ENCODE data around the gene OR8I2.
"Not testable (repeated sequence)": the region's sequence is repeated elsewhere in the genome, so short reads cannot be mapped to it uniquely, and the experiment has no call there.

Gene OR8I2

DNA sequence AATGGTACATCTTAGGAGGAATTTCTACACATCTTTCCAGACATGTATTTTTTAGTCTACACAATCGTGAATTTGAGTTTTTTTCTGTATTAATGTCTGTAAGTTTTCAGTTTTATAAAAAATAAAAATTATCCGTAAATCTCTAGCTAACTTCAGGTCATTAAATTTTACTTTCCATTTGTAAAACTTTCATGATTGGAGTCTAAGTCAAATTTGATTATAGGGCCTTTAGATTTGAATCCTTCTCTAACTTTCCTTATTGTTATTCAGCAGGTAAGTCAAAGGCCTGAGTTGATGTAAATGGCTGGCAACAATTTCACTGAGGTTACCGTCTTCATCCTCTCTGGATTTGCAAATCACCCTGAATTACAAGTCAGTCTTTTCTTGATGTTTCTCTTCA lies at the start of gene OR8I2:
Gene OR8I2, plus strand, starts transcription at position 301 of the 400 bp plus-strand sequence. Its CDS starts 0 bp downstream, at position 301.
- DNase-seq (ENCODE audit: low spot score): no peak

DNA sequence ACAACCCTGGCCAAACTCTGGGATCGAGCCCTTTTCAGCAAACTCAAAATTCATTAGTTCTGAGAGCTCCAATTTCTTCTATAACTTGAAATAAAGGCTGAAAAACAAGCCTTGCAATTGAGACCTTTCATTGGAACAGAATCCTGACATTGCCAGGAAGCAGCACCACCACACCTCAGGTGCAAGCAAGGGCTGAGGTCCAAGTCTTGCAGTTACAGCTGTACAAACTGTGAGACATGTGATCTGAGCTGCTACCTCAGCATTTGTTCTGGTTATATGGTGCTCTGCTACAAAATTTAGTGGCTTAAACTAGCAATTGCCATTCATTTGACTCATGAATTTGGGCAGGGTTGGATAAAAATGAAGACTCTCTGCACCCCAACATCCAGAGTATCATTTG lies 47.6 kb upstream of the OR8I2 start:
- DNase-seq (ENCODE audit: low spot score): no peak

DNA sequence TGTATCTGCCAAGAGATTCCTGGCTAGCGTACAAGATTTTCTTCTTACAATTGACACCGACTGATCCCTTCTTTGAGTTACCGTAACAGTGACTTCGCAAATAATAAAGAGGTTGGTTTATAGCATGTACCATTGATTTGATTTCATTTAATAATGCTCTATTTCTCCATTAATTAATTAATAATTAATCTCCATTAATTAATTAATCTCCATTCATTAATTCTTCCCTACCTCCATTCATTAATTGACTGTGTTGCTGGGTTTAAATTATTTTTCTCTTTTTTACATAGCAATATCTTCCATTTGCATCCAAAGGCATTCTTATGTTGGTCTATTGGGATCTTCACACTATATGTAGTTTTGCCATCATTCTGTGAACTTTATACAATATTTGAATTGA lies 44.6 kb upstream of the OR8I2 start:
- no peak for DNase-seq (ENCODE audit: low spot score)

DNA sequence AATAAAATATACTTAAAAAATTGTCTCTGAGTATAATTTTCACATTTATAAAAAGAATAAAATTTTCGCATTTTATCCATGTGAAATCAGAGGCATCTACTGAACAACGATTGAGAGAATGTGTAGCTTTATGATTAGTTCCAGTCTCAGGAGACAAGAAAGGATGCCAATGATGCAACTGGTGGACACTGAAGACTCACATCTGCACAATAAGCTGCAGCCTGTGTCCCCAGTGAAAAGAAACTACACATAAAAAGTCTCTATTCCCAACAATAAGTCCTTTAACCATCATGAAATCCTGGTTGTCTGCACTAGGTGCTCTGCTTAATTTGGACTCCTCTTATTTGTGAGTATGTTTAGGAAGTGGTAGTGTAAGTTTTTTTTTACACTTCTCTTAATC lies 43.6 kb upstream of the OR8I2 start:
- DNase-seq (ENCODE audit: low spot score): no peak

DNA sequence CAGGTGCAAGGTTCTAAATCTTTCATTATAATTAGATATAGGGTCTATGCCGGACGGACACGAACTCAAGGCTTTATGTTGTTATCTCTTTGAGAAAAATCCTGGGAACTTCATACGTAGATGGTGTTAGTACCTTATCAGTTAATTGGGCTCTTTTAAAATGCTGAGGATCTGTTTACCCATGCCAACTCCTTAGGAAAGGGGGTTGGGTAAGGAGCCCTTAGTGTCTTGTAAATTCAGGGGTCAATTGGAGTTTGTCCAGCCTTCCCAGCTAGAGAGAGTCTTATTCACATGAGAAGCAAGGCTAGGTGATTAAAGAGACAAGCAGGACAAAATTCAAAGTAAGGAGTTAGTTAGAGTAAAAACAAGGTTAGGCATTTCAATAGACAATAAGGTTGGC lies 36.7 kb upstream of the OR8I2 start:
- DNase-seq (ENCODE audit: low spot score): not testable (repeated sequence)

DNA sequence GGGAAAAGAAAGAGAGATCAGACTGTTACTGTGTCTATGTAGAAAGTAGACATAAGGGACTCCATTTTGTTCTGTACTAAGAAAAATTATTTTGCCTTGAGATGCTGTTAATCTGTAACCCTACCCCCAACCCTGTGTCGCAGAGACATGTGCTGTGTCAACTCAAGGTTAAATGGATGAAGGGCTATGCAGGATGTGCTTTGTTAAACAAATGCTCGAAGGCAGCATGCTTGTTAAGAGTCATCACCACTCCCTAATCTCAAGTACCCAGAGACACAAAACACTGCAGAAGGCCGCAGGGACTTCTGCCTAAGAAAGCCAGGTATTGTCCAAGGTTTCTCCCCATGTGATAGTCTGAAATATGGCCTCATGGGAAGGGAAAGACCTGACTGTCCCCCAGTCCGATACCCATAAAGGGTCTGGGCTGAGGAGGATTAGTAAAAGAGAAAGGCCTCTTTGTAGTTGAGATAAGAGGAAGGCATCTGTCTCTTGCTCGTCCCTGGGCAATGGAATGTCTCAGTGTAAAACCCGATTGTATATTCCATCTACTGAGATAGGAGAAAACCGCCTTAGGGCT lies 35.4 kb upstream of the OR8I2 start:
- DNase-seq (ENCODE audit: low spot score): not testable (repeated sequence)

DNA sequence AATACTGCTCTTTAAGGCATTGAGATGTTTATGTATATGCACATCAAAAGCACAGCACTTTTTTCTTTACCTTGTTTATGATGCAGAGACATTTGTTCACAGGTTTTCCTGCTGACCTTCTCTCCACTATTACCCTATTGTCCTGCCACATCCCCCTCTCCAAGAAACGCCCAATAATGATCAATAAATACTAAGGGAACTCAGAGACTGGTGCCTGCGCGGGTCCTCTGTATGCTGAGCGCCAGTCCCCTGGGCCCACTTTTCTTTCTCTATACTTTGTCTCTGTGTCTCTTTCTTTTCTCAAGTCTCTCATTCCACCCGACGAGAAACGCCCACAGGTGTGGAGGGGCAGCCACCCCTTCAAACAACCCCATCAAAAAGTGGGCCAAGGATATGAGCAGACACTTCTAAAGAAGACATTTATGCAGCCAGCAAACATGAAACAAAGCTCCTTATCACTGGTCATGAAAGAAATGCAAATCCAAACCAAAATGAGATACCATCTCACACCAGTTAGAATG lies 34.8 kb upstream of the OR8I2 start:
- DNase-seq (ENCODE audit: low spot score): not testable (repeated sequence)

DNA sequence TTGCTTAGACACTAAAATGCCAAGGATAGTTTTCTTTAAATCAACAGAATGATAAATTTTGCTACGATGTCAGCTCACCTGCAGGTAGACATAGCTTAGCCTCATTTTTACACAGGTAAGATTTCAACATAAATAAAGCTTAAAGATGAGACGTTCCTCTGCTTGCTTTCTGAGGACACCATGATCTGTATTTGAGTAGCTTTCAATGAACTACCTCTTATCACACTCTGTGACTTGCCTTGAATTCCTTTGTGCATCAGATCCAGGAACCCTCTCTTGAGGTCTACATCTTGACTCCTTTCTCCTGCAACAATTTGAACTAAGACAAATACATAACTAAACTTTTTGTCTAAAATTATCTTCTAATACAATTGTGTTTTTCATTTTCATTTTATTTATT lies 26.1 kb upstream of the OR8I2 start:
- DNase-seq (ENCODE audit: low spot score): no peak

DNA sequence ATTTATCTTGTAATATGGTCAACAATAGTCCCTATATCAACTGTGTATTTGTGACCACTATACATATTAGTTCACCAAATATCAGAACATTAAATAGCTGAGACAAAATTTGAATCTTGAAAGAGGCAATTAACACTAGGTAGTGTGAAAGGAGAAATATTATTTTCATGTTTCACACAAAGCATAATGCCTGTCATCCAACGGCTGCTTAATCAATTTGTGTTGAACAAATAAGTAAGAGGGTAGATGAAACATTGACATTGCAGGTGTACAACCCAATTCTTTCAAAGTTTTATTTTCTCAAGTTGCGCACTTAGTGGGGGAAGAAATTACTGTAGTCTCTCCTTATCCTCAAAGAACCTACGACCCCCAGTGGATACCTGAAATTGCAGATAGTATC lies 3.4 kb upstream of the OR8I2 start:
- no peak for DNase-seq (ENCODE audit: low spot score)

DNA sequence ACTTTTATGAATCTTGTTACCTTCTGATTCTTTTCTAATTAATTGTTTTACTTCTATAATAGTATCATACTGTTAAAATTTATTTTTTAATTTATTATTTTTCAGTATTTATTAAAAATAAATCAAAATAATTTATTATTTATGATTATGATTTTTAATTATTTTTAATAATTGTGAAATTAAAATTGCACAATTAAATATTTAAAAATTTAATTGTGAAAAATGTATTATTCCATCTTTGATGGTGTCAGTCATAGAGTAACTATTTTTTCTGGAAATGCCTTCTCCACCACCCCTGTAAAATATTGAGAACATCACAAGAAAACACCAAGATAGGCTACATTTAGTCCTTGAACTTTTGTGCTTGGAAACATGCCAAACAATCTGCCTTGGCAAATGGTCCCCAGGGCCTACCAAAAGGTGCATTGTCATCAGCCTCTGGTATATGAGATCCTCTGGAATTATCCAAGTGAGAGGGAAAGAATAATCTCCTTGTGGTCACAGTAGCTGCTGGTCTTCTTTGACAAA lies 10.2 kb downstream of the OR8I2 start, which contains the start of gene OR8H2:
Gene OR8H2, plus strand, starts transcription at position 478 of the 528 bp plus-strand sequence. CDS start 1,356 bp downstream, outside the sequence.
- no peak for DNase-seq (ENCODE audit: low spot score)

DNA sequence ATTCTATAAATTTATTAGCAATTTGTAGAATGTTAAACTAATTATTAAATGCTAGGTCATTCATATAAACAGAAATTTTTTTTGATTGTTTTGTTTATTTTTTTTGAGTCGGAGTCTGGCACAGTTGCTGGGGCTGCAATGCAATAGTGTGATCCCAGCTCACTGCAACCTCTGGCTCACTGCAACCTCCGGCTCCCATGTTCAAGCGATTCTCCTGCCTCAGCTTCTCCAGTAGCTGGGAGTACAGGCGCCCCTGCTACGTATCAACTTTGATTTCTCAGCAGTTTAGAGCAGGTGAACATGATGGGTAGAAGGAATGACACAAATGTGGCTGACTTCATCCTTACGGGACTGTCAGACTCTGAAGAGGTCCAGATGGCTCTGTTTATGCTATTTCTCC lies 29.0 kb downstream of the OR8I2 start, which contains the start of gene OR8H3:
Gene OR8H3, plus strand, starts transcription at position 301 of the 400 bp plus-strand sequence. Its CDS starts 0 bp downstream, at position 301.
- no peak for DNase-seq (ENCODE audit: low spot score)

DNA sequence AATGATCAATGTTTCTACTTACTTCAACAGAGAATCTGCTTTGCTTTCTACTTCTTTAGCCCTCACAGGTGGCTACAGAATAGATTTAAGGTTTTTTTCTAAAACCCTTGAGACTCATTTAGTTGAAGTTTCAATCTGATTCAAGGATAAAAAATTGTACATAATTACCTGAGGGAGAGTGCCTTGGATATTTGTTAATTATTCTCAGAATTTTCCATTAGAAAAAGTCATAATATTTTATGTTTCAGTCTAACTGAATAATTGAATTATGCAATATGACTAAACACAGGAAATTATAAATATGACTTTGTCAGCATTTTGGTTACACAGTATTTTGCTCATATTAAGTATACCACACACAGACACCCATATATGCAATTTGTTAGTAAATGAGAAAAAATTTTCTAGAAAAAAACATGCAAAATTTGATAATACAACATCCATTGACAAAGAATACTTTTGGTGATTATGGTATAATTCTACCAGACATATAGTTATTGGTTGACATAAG lies 47.1 kb downstream of the OR8I2 start, which contains the start of gene OR8J3:
Gene OR8J3, minus strand, starts transcription at position 51 of the 511 bp plus-strand sequence. CDS start 2,483 bp downstream, outside the sequence.
- DNase-seq (ENCODE audit: low spot score): no peak

DNA sequence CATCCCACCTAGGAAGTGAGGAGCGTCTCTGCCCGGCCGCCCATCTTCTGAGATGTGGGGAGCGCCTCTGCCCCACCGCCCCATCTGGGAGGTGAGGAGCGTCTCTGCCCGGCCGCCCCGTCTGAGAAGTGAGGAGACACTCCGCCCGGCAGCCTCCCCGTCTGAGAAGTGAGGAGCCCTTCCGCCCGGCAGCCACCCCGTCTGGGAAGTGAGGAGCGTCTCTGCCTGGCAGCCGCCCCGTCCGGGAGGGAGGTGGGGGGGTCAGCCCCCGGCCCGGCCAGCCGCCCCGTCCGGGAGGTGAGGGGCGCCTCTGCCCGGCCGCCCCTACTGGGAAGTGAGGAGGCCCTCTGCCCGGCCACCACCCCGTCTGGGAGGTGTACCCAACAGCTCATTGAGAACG lies 50.6 kb downstream of the OR8I2 start:
- not testable (repeated sequence) for DNase-seq (ENCODE audit: low spot score)
